GM10248 (cell line): ENCODE measurements around the gene BLZF1.
"Not testable (repeated sequence)": the region's sequence is repeated elsewhere in the genome, so short reads cannot be mapped to it uniquely, and the experiment has no call there.

Experiments
- CTCF ChIA-PET: fragments of 300-600 bp; sonication (Branson Sonifier 250); formaldehyde crosslinking; extraction: SDS; loops from one replicate; lab custom pipeline; 2021; ENCODE audit warnings: antibody characterized with exemption; lab: Yijun Ruan, JAX
- POLR2A ChIA-PET: fragments of 350-650 bp; sonication (Branson Sonifier 250); formaldehyde crosslinking; extraction: SDS; loops from one replicate; lab custom pipeline; 2020; ENCODE audit warnings: antibody characterized with exemption; lab: Yijun Ruan, JAX
- DNase-seq: peaks from one replicate; pipeline ENCODE4 v3.0.0; 2012; ENCODE audit errors: extremely low spot score
- TF ChIP-seq, protein P1 (sequence below): IDR thresholded peaks from 2 replicates; pipeline ENCODE4 v1.5.1; 2012; ENCODE audit warnings: mild to moderate bottlenecking, low read depth; ENCODE audit errors: extremely low read depth, missing control alignments, control extremely low read depth

The BLZF1 gene

DNA sequence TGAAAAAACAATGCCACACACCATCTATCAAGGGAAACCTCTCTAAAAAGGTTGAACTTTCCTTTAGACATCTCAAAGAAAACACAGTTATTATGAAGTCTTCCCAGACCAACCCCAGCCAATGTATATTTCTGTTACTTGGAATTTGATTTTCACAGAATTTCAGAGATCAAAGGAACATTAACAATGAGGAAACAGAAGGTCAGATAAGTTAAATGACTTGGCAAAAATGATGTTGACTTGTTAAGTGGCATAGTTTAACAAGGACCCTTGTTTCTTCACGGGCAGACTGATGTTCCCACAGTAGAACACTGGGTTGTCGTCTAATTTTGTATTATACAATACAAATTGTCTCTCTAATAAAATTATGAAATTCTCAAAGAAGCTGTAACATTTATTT lies 29.4 kb upstream of the BLZF1 start:
- CTCF ChIA-PET = interaction anchor here (5.0 kb wide), 1 partner anchor 10 kb away, joined by 27 read pairs; no protein-coding TSS in a partner anchor
- TF ChIP-seq, protein P1, sequence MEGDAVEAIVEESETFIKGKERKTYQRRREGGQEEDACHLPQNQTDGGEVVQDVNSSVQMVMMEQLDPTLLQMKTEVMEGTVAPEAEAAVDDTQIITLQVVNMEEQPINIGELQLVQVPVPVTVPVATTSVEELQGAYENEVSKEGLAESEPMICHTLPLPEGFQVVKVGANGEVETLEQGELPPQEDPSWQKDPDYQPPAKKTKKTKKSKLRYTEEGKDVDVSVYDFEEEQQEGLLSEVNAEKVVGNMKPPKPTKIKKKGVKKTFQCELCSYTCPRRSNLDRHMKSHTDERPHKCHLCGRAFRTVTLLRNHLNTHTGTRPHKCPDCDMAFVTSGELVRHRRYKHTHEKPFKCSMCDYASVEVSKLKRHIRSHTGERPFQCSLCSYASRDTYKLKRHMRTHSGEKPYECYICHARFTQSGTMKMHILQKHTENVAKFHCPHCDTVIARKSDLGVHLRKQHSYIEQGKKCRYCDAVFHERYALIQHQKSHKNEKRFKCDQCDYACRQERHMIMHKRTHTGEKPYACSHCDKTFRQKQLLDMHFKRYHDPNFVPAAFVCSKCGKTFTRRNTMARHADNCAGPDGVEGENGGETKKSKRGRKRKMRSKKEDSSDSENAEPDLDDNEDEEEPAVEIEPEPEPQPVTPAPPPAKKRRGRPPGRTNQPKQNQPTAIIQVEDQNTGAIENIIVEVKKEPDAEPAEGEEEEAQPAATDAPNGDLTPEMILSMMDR = no peak
- POLR2A ChIA-PET = no interaction called here

DNA sequence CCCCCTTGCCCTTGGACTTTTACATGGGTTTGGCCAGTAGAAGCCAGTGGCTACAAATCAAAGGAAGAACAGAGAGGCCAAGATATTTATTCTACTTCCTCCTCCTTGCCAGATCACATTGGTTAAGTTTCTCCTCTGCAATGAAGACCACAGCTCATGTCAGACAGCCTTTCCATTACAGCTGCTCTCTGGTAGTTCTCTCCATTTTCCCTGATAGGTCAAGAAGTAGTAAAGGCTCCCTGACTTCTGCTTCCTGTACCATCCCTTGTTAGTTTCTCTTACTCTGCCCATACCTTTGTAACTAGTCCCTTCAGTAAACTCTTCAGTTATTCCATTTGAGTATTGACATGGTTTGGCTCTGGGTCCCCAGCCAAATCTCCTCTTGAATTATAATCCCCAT lies 28.2 kb upstream of the BLZF1 start:
- no peak for DNase-seq
- ChIA-PET CTCF (interaction anchor here (5.0 kb wide), 1 partner anchor 8 kb away, joined by 27 read pairs; no protein-coding TSS in a partner anchor), POLR2A (no interaction called here)
- TF ChIP-seq, protein P1 = no peak

More for the DNA sequence above, 29.4 kb upstream of the BLZF1 start:
- no peak for DNase-seq

DNA sequence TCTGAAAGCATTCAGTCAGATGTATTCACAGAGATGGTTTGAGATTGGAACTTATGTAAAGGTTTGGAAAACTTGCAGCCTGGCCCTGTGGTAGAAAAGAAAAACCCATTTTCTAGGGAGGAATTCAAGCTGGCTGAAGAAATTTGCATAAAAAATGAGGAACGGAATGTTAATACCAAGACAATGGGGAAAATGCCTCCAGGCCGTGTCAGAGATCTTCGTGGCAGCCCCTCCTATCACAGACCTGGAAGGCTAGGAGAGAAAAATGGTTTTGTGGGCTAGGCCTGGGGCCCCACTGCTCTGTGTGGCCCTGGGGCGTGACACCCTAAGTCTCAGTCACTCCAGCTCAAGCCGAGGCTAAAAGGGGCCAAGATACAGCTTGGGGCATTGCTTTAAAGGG lies 27.1 kb upstream of the BLZF1 start:
- TF ChIP-seq, protein P1 = no peak
- no peak for DNase-seq
- ChIA-PET CTCF (interaction anchor here (1.2 to 1.6 kb wide), 3 partner anchors 9 to 999 kb away, joined by 4 to 5 read pairs (median 4); no protein-coding TSS in a partner anchor), POLR2A (no interaction called here)

DNA sequence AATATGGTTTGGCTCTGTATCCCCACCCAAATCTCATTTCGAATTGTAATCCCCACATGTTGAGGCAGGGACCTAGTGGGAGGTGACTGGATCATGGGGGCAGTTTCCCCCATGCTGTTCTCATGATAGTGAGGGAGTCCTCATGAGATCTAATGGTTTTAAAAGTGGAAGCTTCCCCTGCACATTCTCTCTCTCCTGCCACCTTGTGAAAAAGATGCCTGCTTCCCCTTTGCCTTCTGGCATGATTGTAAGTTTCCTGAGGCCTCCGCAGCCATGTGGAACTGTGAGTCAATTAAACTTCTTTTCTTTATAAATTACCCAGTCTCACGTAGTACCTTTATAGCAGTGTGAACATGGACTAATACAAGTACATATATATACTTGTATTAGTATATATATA lies 25.9 kb upstream of the BLZF1 start:
- POLR2A ChIA-PET, DNase-seq: not testable (repeated sequence)
- CTCF ChIA-PET = interaction anchor here (1.2 to 1.6 kb wide), 4 partner anchors 8 to 1000 kb away, joined by 3 to 5 read pairs (median 4); no protein-coding TSS in a partner anchor

DNA sequence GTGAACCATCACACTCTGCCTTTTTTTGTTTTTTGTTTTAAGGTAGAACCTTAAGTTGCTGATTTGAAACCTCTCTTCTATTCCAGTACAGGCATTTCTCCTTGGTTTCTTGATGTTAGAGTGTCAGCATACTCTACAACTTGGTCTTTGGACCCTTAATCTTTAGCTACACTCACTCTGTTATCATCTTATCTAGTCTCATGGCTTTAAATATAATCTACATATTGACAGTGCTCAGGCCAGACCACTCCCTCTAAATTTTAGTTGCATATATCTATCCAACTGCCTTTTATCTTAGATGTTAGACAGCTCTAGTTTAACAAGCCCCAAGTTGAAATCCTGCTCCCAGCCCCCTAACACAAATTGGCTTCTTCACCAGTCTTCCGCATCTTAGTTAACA lies 22.5 kb upstream of the BLZF1 start:
- POLR2A ChIA-PET = no interaction called here

DNA sequence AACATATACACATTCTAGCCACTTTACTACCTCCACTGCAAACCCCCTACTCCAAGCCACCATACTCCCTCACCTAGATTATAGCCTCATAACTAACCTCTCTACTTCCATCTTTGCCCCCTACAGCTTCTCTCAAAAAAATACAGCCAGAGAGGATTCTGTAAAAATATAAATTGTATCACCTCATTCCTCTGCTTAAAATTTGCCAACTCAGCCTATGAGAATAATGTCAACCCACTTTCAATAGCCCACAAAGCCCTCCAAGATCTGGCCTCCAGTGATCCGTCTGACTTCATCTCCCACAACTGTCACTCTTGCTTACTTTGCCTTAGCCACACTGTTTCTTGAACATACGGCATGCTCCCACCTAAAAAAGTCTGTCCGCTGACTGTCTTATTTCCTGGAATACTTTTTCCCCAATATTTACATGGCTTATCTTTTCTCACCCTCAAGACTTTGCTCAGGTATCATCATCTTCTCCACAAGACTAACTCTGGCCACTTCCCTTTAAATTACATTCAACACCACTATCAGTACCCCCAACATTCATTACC lies 21.9 kb upstream of the BLZF1 start:
- DNase-seq = no peak
- CTCF ChIA-PET = interaction anchor here (0.9 to 5.1 kb wide), 8 partner anchors 8 to 1004 kb away, joined by 3 to 55 read pairs (median 25); no protein-coding TSS in a partner anchor
- POLR2A ChIA-PET = no interaction called here
- TF ChIP-seq, protein P1 = no peak

More for the DNA sequence above, 22.5 kb upstream of the BLZF1 start:
- TF ChIP-seq, protein P1 = no peak
- CTCF ChIA-PET = interaction anchor here (0.9 to 1.4 kb wide), 3 partner anchors 10 to 1002 kb away, joined by 3 read pairs; no protein-coding TSS in a partner anchor
- no peak for DNase-seq
